ENCODE measurements around the gene NEURL1. TPM values are rescaled to one million over a fixed set of nuclear protein-coding genes. Genes with fewer than 3 reads are reported as not detected.

Gene NEURL1
- total RNA-seq, 4 donors from 2014 or later, result 0.12 to 0.13 TPM; not detected in 2

GRCh38 chr10:103552856-103553742 lies 59.6 kb downstream of the NEURL1 start:
- DNase-seq (ENCODE audit: low spot score), result no peak
- TF ChIP-seq CTCF (IDR thresholded peaks at IDR 0.05), result no peak

GRCh38 chr10:103553743-103554487 lies 60.4 kb downstream of the NEURL1 start:
- ATAC-seq (ENCODE audit: low FRiP score), result no peak
- no peak for TF ChIP-seq CTCF (IDR thresholded peaks at IDR 0.05)
- DNase-seq (ENCODE audit: low spot score), result no peak

More at GRCh38 chr10:103552856-103553742, 59.6 kb downstream of the NEURL1 start:
- ATAC-seq (ENCODE audit: low FRiP score), result no peak

- no peak for TF ChIP-seq CTCF (IDR thresholded peaks at IDR 0.05)
- ATAC-seq (ENCODE audit: low FRiP score) (peak; percentile 25), DNase-seq (ENCODE audit: low spot score) (no peak)
Observed at GRCh38 chr10:103554488-103555324, 61.2 kb downstream of the NEURL1 start.

GRCh38 chr10:103555325-103555649 lies 61.8 kb downstream of the NEURL1 start:
- no peak for TF ChIP-seq CTCF (IDR thresholded peaks at IDR 0.05)
- peak; percentile 14 for ATAC-seq (ENCODE audit: low FRiP score)
- DNase-seq (ENCODE audit: low spot score), result no peak

GRCh38 chr10:103555712-103556111 lies 62.2 kb downstream of the NEURL1 start:
- ATAC-seq (ENCODE audit: low FRiP score) (no peak), DNase-seq (ENCODE audit: low spot score) (no peak)
- TF ChIP-seq CTCF (IDR thresholded peaks at IDR 0.05), result no peak

GRCh38 chr10:103556383-103557007 lies 63.0 kb downstream of the NEURL1 start:
- ATAC-seq (ENCODE audit: low FRiP score) (no peak), DNase-seq (ENCODE audit: low spot score) (no peak)
- no peak for TF ChIP-seq CTCF (IDR thresholded peaks at IDR 0.05)

All from omental fat pad (tissue), 4 donors.